ENCODE data around the gene TMED4. TPM values are rescaled to one million over a fixed set of nuclear protein-coding genes. Genes with fewer than 3 reads are reported as not detected.

Gene TMED4
- total RNA-seq, 4 donors from 2014 or later: 85.8 to 162 (median 101) TPM

DNA sequence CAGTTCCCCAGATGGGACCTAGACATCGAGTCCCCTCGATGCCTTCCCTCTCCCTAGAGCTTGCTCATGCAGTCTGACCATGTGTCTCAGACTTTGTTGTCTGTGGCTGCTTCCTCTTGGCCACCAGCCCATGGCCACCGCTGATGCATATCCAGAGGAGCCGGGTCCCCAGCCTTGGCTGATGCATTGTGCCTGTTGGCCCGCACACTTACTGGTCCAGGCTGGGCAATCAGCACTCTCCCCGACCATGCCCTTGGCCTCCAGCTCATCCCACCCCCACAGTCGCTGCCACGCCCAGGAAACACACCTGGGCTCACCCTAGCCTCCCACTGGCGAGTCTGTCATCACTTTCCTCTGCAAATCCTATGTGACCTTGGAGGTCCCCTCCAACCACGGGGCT lies 51.0 kb downstream of the TMED4 start:
- intact Hi-C loops (cut with DNase I; ENCODE audit: low total_unique reads) (no loop called here), in situ Hi-C loops (cut with MboI; ENCODE audit: low sequenced_read_pairs in 4 of 4) (no loop called here)
- no peak for TF ChIP-seq POLR2A (IDR thresholded peaks at IDR 0.05)
- TF ChIP-seq, protein P1, sequence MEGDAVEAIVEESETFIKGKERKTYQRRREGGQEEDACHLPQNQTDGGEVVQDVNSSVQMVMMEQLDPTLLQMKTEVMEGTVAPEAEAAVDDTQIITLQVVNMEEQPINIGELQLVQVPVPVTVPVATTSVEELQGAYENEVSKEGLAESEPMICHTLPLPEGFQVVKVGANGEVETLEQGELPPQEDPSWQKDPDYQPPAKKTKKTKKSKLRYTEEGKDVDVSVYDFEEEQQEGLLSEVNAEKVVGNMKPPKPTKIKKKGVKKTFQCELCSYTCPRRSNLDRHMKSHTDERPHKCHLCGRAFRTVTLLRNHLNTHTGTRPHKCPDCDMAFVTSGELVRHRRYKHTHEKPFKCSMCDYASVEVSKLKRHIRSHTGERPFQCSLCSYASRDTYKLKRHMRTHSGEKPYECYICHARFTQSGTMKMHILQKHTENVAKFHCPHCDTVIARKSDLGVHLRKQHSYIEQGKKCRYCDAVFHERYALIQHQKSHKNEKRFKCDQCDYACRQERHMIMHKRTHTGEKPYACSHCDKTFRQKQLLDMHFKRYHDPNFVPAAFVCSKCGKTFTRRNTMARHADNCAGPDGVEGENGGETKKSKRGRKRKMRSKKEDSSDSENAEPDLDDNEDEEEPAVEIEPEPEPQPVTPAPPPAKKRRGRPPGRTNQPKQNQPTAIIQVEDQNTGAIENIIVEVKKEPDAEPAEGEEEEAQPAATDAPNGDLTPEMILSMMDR (IDR thresholded peaks at IDR 0.05 in 4 of 5, conservative IDR thresholded peaks at IDR 0.05 in 1 of 5): no peak
- H3K4me3 ChIP-seq: no peak overlapping the region
- no peaks in the 10 kb centered on the region for H3K36me3 ChIP-seq
- H3K27ac ChIP-seq: no peak overlapping the region
- H3K27me3 ChIP-seq: no peaks in the 10 kb centered on the region
- no peak for DNase-seq
- H3K4me1 ChIP-seq: no peaks in the 10 kb centered on the region
- H3K9me3 ChIP-seq: no peaks in the 10 kb centered on the region
- ATAC-seq: no peak

Other genes starting within 250 kb of the TMED4 start
- gene NUDCD3, start 91.6 kb downstream of the TMED4 start, total RNA-seq: 10 to 100 TPM; 76.2 to 93.4 (median 77.0) TPM
- gene NPC1L1, start 40.9 kb downstream of the TMED4 start, total RNA-seq: under 1 TPM in 2 of 4 donors, not detected in 2; 0.04 to 0.07 TPM
- gene DDX56, start 8.3 kb downstream of the TMED4 start, total RNA-seq: 10 to 100 TPM; 57.7 to 73.2 (median 66.1) TPM
- 100 to 1,000 TPM; 224 to 462 (median 396) TPM for gene OGDH, start 24.4 kb upstream of the TMED4 start, total RNA-seq
- gene ZMIZ2, start 166.6 kb upstream of the TMED4 start, total RNA-seq: 10 to 100 TPM; 10.7 to 19.8 (median 14.0) TPM
- gene PPIA, start 214.4 kb upstream of the TMED4 start, total RNA-seq: 1,000 to 10,000 TPM in 1 of 4 donors, 100 to 1,000 TPM in 3; 487 to 1,236 (median 715) TPM

Measured in gastrocnemius medialis (tissue), 4 donors.